ENCODE results near the gene STS. TPM values are rescaled to one million over a fixed set of nuclear protein-coding genes. Genes with fewer than 3 reads are reported as not detected.

Gene STS
- total and polyA plus RNA-seq, 2 experiments from 2014 or later = 0.44 to 1.7 TPM

DNA sequence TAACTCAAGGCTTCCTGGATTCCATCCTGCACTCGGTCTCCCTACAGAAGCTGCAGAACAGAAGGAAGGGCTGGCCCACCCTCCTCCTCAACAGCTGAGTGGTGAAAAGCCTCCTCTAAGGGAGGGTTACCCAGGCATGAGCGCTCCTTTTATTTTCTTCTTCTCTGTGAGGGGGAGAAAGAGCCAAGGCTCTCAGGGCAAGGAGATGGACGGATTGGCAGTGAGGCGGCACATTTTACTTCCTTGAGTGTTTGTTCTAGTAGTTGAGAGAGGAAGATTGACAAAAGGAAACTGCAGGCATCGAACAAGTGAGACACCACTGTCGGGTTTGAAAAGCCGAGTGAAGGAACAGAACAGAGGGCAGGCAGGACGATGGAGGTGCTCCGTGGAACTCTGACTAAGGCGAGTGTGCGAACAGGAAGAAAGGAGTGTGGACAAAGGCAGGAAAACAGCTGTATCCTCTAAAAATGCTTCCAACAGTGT lies 38.4 kb upstream of the STS start:
- Histone ChIP-seq H3K27ac (ENCODE audit: low read depth) (no peak overlapping the region), H3F3A (replicated peaks; ENCODE audit: low read depth) (no peaks in the 10 kb centered on the region), H3K4me1 (ENCODE audit: insufficient read depth) (peaks cover 11% of the 10 kb centered on the region; the same call in 1 of the 2 replicates), H3K9me2 (ENCODE audit: insufficient read depth) (no peaks in the 10 kb centered on the region), H3K27me3 (ENCODE audit: insufficient read depth) (no peaks in the 10 kb centered on the region), H2AFZ (no peak overlapping the region), H3K4me3 (no peak overlapping the region), H3K4me2 (no peak overlapping the region), H3K36me3 (ENCODE audit: insufficient read depth) (no peaks in the 10 kb centered on the region), H4K20me1 (replicated peaks; ENCODE audit: insufficient read depth) (no peaks in the 10 kb centered on the region), H3K79me2 (replicated peaks; ENCODE audit: insufficient read depth) (no peaks in the 10 kb centered on the region)
- TF ChIP-seq CREB1 (CRISPR knock-in tag; IDR thresholded peaks at IDR 0.05; ENCODE audit: low read depth) (no peak), ZNF331 (CRISPR knock-in tag; IDR thresholded peaks at IDR 0.05; ENCODE audit: low read depth) (no peak), ZNF114 (CRISPR knock-in tag; IDR thresholded peaks at IDR 0.05) (no peak), STAT1 (IDR thresholded peaks at IDR 0.05; ENCODE audit: unreplicated experiment) (no peak), POLR2AphosphoS5 (IDR thresholded peaks at IDR 0.05; ENCODE audit: low read depth) (no peak), EZH2 (IDR thresholded peaks at IDR 0.05; ENCODE audit: low read depth, unreplicated experiment) (no peak), EZH2phosphoT487 (IDR thresholded peaks at IDR 0.05; ENCODE audit: unreplicated experiment) (no peak), NANOG (IDR thresholded peaks at IDR 0.05; ENCODE audit: borderline replicate concordance) (no peak), JUNB (IDR thresholded peaks at IDR 0.05; ENCODE audit: unreplicated experiment) (no peak)
- TF ChIP-seq, protein P1, sequence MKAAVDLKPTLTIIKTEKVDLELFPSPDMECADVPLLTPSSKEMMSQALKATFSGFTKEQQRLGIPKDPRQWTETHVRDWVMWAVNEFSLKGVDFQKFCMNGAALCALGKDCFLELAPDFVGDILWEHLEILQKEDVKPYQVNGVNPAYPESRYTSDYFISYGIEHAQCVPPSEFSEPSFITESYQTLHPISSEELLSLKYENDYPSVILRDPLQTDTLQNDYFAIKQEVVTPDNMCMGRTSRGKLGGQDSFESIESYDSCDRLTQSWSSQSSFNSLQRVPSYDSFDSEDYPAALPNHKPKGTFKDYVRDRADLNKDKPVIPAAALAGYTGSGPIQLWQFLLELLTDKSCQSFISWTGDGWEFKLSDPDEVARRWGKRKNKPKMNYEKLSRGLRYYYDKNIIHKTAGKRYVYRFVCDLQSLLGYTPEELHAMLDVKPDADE (IDR thresholded peaks at IDR 0.05) = no peak
- TF ChIP-seq, protein P2, sequence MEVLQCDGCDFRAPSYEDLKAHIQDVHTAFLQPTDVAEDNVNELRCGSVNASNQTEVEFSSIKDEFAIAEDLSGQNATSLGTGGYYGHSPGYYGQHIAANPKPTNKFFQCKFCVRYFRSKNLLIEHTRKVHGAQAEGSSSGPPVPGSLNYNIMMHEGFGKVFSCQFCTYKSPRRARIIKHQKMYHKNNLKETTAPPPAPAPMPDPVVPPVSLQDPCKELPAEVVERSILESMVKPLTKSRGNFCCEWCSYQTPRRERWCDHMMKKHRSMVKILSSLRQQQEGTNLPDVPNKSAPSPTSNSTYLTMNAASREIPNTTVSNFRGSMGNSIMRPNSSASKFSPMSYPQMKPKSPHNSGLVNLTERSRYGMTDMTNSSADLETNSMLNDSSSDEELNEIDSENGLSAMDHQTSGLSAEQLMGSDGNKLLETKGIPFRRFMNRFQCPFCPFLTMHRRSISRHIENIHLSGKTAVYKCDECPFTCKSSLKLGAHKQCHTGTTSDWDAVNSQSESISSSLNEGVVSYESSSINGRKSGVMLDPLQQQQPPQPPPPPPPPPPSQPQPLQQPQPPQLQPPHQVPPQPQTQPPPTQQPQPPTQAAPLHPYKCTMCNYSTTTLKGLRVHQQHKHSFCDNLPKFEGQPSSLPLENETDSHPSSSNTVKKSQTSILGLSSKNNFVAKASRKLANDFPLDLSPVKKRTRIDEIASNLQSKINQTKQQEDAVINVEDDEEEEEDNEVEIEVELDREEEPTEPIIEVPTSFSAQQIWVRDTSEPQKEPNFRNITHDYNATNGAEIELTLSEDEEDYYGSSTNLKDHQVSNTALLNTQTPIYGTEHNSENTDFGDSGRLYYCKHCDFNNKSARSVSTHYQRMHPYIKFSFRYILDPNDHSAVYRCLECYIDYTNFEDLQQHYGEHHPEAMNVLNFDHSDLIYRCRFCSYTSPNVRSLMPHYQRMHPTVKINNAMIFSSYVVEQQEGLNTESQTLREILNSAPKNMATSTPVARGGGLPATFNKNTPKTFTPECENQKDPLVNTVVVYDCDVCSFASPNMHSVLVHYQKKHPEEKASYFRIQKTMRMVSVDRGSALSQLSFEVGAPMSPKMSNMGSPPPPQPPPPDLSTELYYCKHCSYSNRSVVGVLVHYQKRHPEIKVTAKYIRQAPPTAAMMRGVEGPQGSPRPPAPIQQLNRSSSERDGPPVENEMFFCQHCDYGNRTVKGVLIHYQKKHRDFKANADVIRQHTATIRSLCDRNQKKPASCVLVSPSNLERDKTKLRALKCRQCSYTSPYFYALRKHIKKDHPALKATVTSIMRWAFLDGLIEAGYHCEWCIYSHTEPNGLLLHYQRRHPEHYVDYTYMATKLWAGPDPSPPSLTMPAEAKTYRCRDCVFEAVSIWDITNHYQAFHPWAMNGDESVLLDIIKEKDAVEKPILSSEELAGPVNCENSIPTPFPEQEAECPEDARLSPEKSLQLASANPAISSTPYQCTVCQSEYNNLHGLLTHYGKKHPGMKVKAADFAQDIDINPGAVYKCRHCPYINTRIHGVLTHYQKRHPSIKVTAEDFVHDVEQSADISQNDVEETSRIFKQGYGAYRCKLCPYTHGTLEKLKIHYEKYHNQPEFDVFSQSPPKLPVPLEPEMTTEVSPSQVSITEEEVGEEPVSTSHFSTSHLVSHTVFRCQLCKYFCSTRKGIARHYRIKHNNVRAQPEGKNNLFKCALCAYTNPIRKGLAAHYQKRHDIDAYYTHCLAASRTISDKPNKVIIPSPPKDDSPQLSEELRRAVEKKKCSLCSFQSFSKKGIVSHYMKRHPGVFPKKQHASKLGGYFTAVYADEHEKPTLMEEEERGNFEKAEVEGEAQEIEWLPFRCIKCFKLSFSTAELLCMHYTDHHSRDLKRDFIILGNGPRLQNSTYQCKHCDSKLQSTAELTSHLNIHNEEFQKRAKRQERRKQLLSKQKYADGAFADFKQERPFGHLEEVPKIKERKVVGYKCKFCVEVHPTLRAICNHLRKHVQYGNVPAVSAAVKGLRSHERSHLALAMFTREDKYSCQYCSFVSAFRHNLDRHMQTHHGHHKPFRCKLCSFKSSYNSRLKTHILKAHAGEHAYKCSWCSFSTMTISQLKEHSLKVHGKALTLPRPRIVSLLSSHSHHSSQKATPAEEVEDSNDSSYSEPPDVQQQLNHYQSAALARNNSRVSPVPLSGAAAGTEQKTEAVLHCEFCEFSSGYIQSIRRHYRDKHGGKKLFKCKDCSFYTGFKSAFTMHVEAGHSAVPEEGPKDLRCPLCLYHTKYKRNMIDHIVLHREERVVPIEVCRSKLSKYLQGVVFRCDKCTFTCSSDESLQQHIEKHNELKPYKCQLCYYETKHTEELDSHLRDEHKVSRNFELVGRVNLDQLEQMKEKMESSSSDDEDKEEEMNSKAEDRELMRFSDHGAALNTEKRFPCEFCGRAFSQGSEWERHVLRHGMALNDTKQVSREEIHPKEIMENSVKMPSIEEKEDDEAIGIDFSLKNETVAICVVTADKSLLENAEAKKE (CRISPR knock-in tag; IDR thresholded peaks at IDR 0.05) = no peak
- TF ChIP-seq, protein P3, sequence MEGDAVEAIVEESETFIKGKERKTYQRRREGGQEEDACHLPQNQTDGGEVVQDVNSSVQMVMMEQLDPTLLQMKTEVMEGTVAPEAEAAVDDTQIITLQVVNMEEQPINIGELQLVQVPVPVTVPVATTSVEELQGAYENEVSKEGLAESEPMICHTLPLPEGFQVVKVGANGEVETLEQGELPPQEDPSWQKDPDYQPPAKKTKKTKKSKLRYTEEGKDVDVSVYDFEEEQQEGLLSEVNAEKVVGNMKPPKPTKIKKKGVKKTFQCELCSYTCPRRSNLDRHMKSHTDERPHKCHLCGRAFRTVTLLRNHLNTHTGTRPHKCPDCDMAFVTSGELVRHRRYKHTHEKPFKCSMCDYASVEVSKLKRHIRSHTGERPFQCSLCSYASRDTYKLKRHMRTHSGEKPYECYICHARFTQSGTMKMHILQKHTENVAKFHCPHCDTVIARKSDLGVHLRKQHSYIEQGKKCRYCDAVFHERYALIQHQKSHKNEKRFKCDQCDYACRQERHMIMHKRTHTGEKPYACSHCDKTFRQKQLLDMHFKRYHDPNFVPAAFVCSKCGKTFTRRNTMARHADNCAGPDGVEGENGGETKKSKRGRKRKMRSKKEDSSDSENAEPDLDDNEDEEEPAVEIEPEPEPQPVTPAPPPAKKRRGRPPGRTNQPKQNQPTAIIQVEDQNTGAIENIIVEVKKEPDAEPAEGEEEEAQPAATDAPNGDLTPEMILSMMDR (conservative IDR thresholded peaks at IDR 0.05; ENCODE audit: low read depth in 2 of 2) = no peak
- TF ChIP-seq, protein P4, sequence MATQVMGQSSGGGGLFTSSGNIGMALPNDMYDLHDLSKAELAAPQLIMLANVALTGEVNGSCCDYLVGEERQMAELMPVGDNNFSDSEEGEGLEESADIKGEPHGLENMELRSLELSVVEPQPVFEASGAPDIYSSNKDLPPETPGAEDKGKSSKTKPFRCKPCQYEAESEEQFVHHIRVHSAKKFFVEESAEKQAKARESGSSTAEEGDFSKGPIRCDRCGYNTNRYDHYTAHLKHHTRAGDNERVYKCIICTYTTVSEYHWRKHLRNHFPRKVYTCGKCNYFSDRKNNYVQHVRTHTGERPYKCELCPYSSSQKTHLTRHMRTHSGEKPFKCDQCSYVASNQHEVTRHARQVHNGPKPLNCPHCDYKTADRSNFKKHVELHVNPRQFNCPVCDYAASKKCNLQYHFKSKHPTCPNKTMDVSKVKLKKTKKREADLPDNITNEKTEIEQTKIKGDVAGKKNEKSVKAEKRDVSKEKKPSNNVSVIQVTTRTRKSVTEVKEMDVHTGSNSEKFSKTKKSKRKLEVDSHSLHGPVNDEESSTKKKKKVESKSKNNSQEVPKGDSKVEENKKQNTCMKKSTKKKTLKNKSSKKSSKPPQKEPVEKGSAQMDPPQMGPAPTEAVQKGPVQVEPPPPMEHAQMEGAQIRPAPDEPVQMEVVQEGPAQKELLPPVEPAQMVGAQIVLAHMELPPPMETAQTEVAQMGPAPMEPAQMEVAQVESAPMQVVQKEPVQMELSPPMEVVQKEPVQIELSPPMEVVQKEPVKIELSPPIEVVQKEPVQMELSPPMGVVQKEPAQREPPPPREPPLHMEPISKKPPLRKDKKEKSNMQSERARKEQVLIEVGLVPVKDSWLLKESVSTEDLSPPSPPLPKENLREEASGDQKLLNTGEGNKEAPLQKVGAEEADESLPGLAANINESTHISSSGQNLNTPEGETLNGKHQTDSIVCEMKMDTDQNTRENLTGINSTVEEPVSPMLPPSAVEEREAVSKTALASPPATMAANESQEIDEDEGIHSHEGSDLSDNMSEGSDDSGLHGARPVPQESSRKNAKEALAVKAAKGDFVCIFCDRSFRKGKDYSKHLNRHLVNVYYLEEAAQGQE (IDR thresholded peaks at IDR 0.05; ENCODE audit: unreplicated experiment) = no peak
- Mint-ChIP-seq H3K9me3 (no peaks in the 10 kb centered on the region; the same call in 2 of the 3 replicates), H3K4me3 (no peak overlapping the region), H3K4me1 (peaks cover 21% of the 10 kb centered on the region), H3K36me3 (ENCODE audit: low read depth) (peaks cover 8% of the 10 kb centered on the region; the same call in 1 of the 3 replicates), H3K27ac (0 out of 2 replicates have a peak overlapping the region, but pooled peaks have one; percentile 4), H3K27me3 (ENCODE audit: insufficient read depth, low read depth, poor library complexity) (peaks cover 3% of the 10 kb centered on the region)
- ATAC-seq (no peak), DNase-seq (ENCODE audit: low spot score) (no peak)

All from GM23338 (cell line).